Natural killer cell (primary cell): ENCODE measurements around the gene GALNTL6. TPM values are rescaled to one million over a fixed set of nuclear protein-coding genes. Genes with fewer than 3 reads are reported as not detected.

Experiments used
- ATAC-seq, 3 donors: fragments of 150-1000 bp in 2 of 3; fragments of 200-7000 bp in 1 of 3; cut with Tn5 transposase; 1 replicate in 1 of 3; 2 replicates in 2 of 3; pipeline ENCODE4 v1.10.0; 2021; ENCODE audit warnings: mild to moderate bottlenecking in 2 of 3, moderate library complexity in 2 of 3
- DNase-seq, 2 donors: peaks; one replicate each; pipeline versions ENCODE4 v3.0.0 to v3.0.0-alpha.2; 2013 to 2021; ENCODE audit warnings: mixed read lengths in 1 of 2
- H3K27ac ChIP-seq: one replicate; pipeline ENCODE4 v1.5.1; 2013; ENCODE audit warnings: mild to moderate bottlenecking, low read length
- H3K27me3 ChIP-seq: one replicate; pipeline ENCODE4 v1.6.1; 2013; ENCODE audit warnings: low read length; ENCODE audit not compliant: control insufficient read depth, insufficient read depth
- H3K36me3 ChIP-seq: one replicate; pipeline ENCODE4 v1.6.1; 2013; ENCODE audit warnings: low read length; ENCODE audit not compliant: control insufficient read depth, insufficient read depth
- H3K4me1 ChIP-seq: one replicate; pipeline ENCODE4 v1.6.1; 2013; ENCODE audit warnings: low read length; ENCODE audit not compliant: control insufficient read depth, insufficient read depth
- H3K4me3 ChIP-seq: one replicate; pipeline ENCODE4 v1.5.1; 2013; ENCODE audit warnings: low read length
- H3K9me3 ChIP-seq: one replicate; pipeline ENCODE4 v1.6.1; 2013; ENCODE audit warnings: low read length; ENCODE audit not compliant: control insufficient read depth, insufficient read depth
- H3K27ac Mint-ChIP-seq, 2 donors: one replicate each; pipeline ENCODE4 v1.8.0; 2022; ENCODE audit warnings: mild to moderate bottlenecking in 2 of 2, mixed read lengths in 2 of 2, moderate library complexity in 1 of 2
- H3K27me3 Mint-ChIP-seq, 2 donors: one replicate each; pipeline ENCODE4 v1.8.0; 2022; ENCODE audit warnings: low read depth in 2 of 2, mixed read lengths in 2 of 2
- H3K36me3 Mint-ChIP-seq: one replicate; pipeline ENCODE4 v1.8.0; 2022; ENCODE audit warnings: mixed read lengths
- H3K4me1 Mint-ChIP-seq, 2 donors: one replicate each; pipeline ENCODE4 v1.8.0; 2022; ENCODE audit warnings: mixed read lengths in 2 of 2
- H3K4me3 Mint-ChIP-seq: one replicate; pipeline ENCODE4 v1.8.0; 2022; ENCODE audit warnings: mild to moderate bottlenecking, moderate library complexity, mixed read lengths
- H3K9me3 Mint-ChIP-seq, 2 donors: one replicate each; pipeline ENCODE4 v1.8.0; 2022; ENCODE audit warnings: mixed read lengths in 2 of 2
- WGBS: methylation state at CpG from one replicate; pipeline ENCODE4 v1.1.7; 2013; ENCODE audit warnings: missing lambda C conversion rate; ENCODE audit not compliant: insufficient coverage; 5-methylcytosine and 5-hydroxymethylcytosine counted together
- intact Hi-C: fragments of 100-400 bp; cut with micrococcal nuclease; formaldehyde crosslinking; loops from one replicate; pipeline ENCODE4 v1.14.2; 2022
- total RNA-seq, 4 donors: library from RNA; stranded (reverse); fragments of 120-200 nt in 1 of 4; gene quantifications; one replicate each; pipeline versions ENCODE4 v1.2.3 to v1.2.4, GENCODE V29; 2013 to 2022
- TF ChIP-seq, protein P1 (sequence below): fragments of 200-600 bp; IDR thresholded peaks from one replicate; pipeline ENCODE4 v1.8.0; 2022; ENCODE audit warnings: antibody characterized with exemption

The GALNTL6 gene
- total RNA-seq, 3 donors from 2014 or later (not counting 1 experiment from before 2014, with no cell fraction given), result not detected

DNA sequence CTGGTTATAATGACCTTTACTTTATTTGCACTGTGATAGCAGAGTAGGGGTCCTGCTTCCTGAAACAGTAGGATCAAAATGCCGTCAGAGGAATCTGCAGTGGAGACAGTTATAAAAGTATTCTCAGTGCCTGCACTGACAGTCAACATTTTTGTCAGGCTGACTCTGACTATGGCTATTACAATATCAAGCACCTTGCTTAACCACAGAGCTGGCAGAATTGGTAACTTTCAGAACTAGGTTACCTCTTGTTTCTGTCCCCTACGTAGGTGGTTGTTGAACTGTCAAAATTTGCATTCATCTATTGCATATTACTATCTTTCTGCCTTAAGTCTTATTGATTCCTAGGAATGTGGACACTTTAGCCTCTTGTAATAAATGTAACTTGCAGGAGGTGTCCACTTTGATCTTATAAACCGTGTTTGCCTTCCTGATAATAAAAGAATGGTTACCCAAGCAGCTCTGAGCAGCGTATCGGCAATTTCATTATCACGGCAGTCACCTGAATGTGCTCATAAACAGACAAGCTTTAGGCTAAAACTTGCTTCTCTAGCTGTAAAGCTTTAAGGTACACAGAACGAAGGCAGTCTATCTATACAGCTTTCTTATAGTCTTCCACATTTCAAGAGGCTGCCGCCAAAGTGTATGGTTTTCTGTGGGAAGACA, 1002.4 kb downstream of the GALNTL6 start:
- Histone ChIP-seq H3K9me3 (no peaks in the 10 kb centered on the region), H3K36me3 (no peaks in the 10 kb centered on the region), H3K4me3 (no peak overlapping the region), H3K27me3 (no peaks in the 10 kb centered on the region), H3K4me1 (no peaks in the 10 kb centered on the region), H3K27ac (no peak overlapping the region)
- DNase-seq, result no peak
- TF ChIP-seq, protein P1, sequence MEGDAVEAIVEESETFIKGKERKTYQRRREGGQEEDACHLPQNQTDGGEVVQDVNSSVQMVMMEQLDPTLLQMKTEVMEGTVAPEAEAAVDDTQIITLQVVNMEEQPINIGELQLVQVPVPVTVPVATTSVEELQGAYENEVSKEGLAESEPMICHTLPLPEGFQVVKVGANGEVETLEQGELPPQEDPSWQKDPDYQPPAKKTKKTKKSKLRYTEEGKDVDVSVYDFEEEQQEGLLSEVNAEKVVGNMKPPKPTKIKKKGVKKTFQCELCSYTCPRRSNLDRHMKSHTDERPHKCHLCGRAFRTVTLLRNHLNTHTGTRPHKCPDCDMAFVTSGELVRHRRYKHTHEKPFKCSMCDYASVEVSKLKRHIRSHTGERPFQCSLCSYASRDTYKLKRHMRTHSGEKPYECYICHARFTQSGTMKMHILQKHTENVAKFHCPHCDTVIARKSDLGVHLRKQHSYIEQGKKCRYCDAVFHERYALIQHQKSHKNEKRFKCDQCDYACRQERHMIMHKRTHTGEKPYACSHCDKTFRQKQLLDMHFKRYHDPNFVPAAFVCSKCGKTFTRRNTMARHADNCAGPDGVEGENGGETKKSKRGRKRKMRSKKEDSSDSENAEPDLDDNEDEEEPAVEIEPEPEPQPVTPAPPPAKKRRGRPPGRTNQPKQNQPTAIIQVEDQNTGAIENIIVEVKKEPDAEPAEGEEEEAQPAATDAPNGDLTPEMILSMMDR, result no peak
- Mint-ChIP-seq H3K4me1 (peaks cover 6 to 7% of the 10 kb centered on the region in 2 donors), H3K27me3 (no peaks in the 10 kb centered on the region), H3K4me3 (no peak overlapping the region), H3K36me3 (no peaks in the 10 kb centered on the region), H3K27ac (no peak overlapping the region), H3K9me3 (no peaks in the 10 kb centered on the region)
- intact Hi-C loops, result no loop called here
- no peak for ATAC-seq
- 77% methylated on average over 6 of the region's 8 CpGs for WGBS

DNA sequence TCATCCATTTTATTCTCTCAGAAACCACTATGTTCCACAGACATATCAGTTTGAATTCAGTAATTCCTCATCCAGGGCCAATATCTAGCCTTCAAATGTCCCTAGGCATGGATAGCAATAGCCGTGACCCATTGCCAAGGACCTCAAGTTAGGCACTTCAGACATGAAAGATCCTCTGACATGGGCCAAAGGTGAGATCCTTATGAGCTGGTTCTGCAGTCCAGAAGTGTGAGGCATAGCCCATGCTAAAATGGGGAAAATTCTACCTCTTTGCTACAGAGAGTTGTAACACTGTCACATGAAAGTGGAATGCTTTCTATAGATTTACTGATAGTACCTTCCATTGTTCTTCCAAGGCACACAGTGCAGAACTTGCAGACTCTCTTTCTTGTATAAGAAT, 1005.7 kb downstream of the GALNTL6 start:
- no peaks in the 10 kb centered on the region for H3K4me1 Mint-ChIP-seq
- Histone ChIP-seq H3K4me3 (no peak overlapping the region), H3K4me1 (no peaks in the 10 kb centered on the region), H3K27me3 (no peaks in the 10 kb centered on the region), H3K36me3 (no peaks in the 10 kb centered on the region), H3K9me3 (no peaks in the 10 kb centered on the region), H3K27ac (no peak overlapping the region)
- no peaks in the 10 kb centered on the region for H3K36me3 Mint-ChIP-seq
- no peak overlapping the region for H3K4me3 Mint-ChIP-seq
- ATAC-seq (no peak), DNase-seq (no peak)
- intact Hi-C loops, result no loop called here
- no peaks in the 10 kb centered on the region for H3K27me3 Mint-ChIP-seq
- TF ChIP-seq, protein P1, result no peak
- WGBS, result 89% methylated on average over 1 of the region's 1 CpG
- H3K27ac Mint-ChIP-seq, result no peak overlapping the region
- peaks cover 0 to 2% of the 10 kb centered on the region in 2 donors for H3K9me3 Mint-ChIP-seq

DNA sequence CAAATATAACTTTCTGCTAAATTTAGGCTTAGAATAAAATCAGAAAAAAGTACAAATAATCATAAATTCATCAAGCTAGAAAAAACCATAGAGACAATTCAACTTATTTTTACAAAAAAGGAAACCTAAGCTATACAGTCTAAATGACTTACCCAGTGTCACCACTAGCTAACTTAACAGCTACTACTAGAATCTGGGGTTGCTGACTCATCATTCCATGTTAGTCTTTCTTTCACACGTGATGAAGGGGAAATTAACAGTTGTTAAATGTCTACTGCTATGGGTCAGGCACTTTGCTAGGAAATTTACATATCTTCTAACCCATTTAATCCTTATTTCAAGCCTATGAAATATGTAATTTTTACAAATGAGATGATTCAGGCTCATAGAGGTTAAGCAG, 1006.1 kb downstream of the GALNTL6 start:
- no peak for DNase-seq
- H3K4me3 ChIP-seq, result no peak overlapping the region

More for the DNA sequence above, 1006.1 kb downstream of the GALNTL6 start:
- TF ChIP-seq, protein P1, result no peak
- Histone ChIP-seq H3K9me3 (no peaks in the 10 kb centered on the region), H3K27me3 (no peaks in the 10 kb centered on the region), H3K27ac (no peak overlapping the region), H3K4me1 (no peaks in the 10 kb centered on the region), H3K36me3 (no peaks in the 10 kb centered on the region)
- Mint-ChIP-seq H3K4me1 (no peaks in the 10 kb centered on the region), H3K9me3 (peaks cover 0 to 2% of the 10 kb centered on the region in 2 donors), H3K27me3 (no peaks in the 10 kb centered on the region), H3K27ac (no peak overlapping the region), H3K4me3 (no peak overlapping the region), H3K36me3 (no peaks in the 10 kb centered on the region)
- ATAC-seq, result no peak
- WGBS, result no CpG with 5 or more reads among the region's 1 CpG
- intact Hi-C loops, result no loop called here
